ENCODE data around the gene MAP10. TPM values are rescaled to one million over a fixed set of nuclear protein-coding genes. Genes with fewer than 3 reads are reported as not detected.

Gene MAP10
- total RNA-seq, 1 experiment from 2014 or later: 1.2 TPM

DNA sequence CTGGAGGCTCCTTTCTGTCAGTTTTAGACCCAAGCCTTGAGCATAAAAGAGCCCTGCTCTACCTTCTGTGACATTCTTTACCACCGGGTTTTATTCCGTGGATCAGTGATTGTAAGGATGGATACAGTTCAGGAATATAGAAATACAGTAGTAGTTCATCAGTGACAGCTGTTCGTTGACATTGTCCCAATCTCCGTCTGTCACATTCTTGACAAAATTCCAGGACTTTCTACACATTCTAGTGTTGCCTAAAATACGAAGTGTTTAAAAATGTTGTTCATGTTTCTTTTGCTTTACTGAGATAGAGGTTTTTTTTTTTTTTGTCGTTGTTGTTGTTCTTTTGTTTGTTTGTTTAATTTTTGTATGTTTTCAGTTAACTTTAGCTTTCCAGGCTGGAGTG, 29.9 kb downstream of the MAP10 start:
- H3K79me2 ChIP-seq (ENCODE audit: insufficient read depth, low read length): no peaks in the 10 kb centered on the region
- no peaks in the 10 kb centered on the region for H3K4me1 ChIP-seq (ENCODE audit: insufficient read depth, low read length)
- no peak overlapping the region for H3K23ac ChIP-seq (ENCODE audit: insufficient read length, low read depth, low read length)
- no peaks in the 10 kb centered on the region for H3K4me1 Mint-ChIP-seq
- H3K23me2 ChIP-seq (ENCODE audit: insufficient read length, low read depth, low read length, poor library complexity, severe bottlenecking): no peaks in the 10 kb centered on the region
- no peaks in the 10 kb centered on the region for H3K27me3 ChIP-seq (ENCODE audit: insufficient read depth, low read length)
- H3K4me3 Mint-ChIP-seq: no peak overlapping the region
- H3K36me3 Mint-ChIP-seq (ENCODE audit: insufficient read depth in 1 of 3, low read depth in 3 of 3): peaks cover 0 to 10% (median 1%) of the 10 kb centered on the region in 3 experiments; a peak in 2 of 7 replicates
- WGBS (ENCODE audit: extremely low coverage, insufficient read length, low lambda C conversion rate): no CpG with 5 or more reads among the region's 6 CpGs
- no peak overlapping the region for H4K8ac ChIP-seq (replicated peaks; ENCODE audit: insufficient read length, low read depth, low read length)
- no peaks in the 10 kb centered on the region for H4K20me1 ChIP-seq (ENCODE audit: control insufficient read depth, insufficient read depth, insufficient read length)
- no peak overlapping the region for H3K9ac ChIP-seq (ENCODE audit: extremely low read depth, insufficient read length, low read length)
- TF ChIP-seq, protein P1, sequence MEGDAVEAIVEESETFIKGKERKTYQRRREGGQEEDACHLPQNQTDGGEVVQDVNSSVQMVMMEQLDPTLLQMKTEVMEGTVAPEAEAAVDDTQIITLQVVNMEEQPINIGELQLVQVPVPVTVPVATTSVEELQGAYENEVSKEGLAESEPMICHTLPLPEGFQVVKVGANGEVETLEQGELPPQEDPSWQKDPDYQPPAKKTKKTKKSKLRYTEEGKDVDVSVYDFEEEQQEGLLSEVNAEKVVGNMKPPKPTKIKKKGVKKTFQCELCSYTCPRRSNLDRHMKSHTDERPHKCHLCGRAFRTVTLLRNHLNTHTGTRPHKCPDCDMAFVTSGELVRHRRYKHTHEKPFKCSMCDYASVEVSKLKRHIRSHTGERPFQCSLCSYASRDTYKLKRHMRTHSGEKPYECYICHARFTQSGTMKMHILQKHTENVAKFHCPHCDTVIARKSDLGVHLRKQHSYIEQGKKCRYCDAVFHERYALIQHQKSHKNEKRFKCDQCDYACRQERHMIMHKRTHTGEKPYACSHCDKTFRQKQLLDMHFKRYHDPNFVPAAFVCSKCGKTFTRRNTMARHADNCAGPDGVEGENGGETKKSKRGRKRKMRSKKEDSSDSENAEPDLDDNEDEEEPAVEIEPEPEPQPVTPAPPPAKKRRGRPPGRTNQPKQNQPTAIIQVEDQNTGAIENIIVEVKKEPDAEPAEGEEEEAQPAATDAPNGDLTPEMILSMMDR (conservative IDR thresholded peaks at IDR 0.05): no peak
- H3K9me3 ChIP-seq (ENCODE audit: control insufficient read depth, low read depth, low read length): no peaks in the 10 kb centered on the region
- no peak overlapping the region for H3K4ac ChIP-seq (ENCODE audit: low read depth, low read length)
- H3K27ac Mint-ChIP-seq: no peak overlapping the region
- H3T11ph ChIP-seq (ENCODE audit: low read length): no peak overlapping the region
- H3K79me1 ChIP-seq (ENCODE audit: insufficient read depth, low read depth, low read length, poor library complexity, severe bottlenecking): no peaks in the 10 kb centered on the region
- no peak overlapping the region for H3K18ac ChIP-seq (ENCODE audit: insufficient read length, low read depth, low read length)
- no peak overlapping the region for H2AFZ ChIP-seq (ENCODE audit: low read length)
- H4K91ac ChIP-seq (ENCODE audit: insufficient read length, low read depth, low read length): no peak overlapping the region
- H2BK120ac ChIP-seq (ENCODE audit: low read depth, low read length, poor library complexity, severe bottlenecking): no peak overlapping the region
- H4K5ac ChIP-seq (ENCODE audit: insufficient read length, low read depth, low read length): no peak overlapping the region
- peaks cover 5 to 8% of the 10 kb centered on the region in 2 experiments; a peak in 4 of 5 replicates for H3K9me3 Mint-ChIP-seq
- no peak for DNase-seq
- H3K14ac ChIP-seq (ENCODE audit: insufficient read depth, low read length): no peak overlapping the region
- no peak overlapping the region for H2BK15ac ChIP-seq (ENCODE audit: low read depth, low read length)
- H2AK5ac ChIP-seq (ENCODE audit: insufficient read length, low read length): no peak overlapping the region
- H2BK20ac ChIP-seq (ENCODE audit: low read depth, low read length, poor library complexity, severe bottlenecking): no peak overlapping the region
- no peaks in the 10 kb centered on the region for H3K27me3 Mint-ChIP-seq (ENCODE audit: low read depth)
- no peak overlapping the region for H2BK5ac ChIP-seq (ENCODE audit: insufficient read length, low read length)
- H2BK12ac ChIP-seq (ENCODE audit: insufficient read length, low read depth, low read length): no peak overlapping the region
- no peak overlapping the region for H3K4me2 ChIP-seq (ENCODE audit: insufficient read depth, insufficient read length, low read length)
- no peak overlapping the region for H3K56ac ChIP-seq (ENCODE audit: insufficient read length, low read depth, low read length)
- H3K27ac ChIP-seq (ENCODE audit: insufficient read length, low read depth, low read length): no peak overlapping the region
